K562 (cell line): ENCODE measurements around the gene ALKBH3. TPM values are rescaled to one million over a fixed set of nuclear protein-coding genes. Genes with fewer than 3 reads are reported as not detected.

ENCODE experiments used
- ASH1L ChIP-seq: fragments of 450-650 bp; IDR thresholded peaks from 2 replicates; pipeline ENCODE4 v1.6.1; 2018; ENCODE audit warnings: borderline replicate concordance, mild to moderate bottlenecking, low read depth; ENCODE audit not compliant: partially characterized antibody
- CEBPB ChIP-seq: fragments of 450-650 bp; IDR thresholded peaks from 2 replicates; pipeline ENCODE4 v1.6.1; 2016; ENCODE audit warnings: missing genetic modification characterization, missing compliant biosample characterization
- CEBPG ChIP-seq, 3 experiments: fragments of 200-800 bp in 1 of 3; sonication (Bioruptor generic) in 1 of 3; sonication (generic) in 1 of 3; formaldehyde crosslinking in 1 of 3; IDR thresholded peaks in 2 of 3; conservative IDR thresholded peaks in 1 of 3; 2 replicates each; pipeline versions ENCODE4 v1.6.1 to v1.8.0; 2016 to 2022; ENCODE audit warnings: missing compliant biosample characterization in 2 of 3, missing genetic modification characterization in 2 of 3, mild to moderate bottlenecking in 1 of 3, missing genetic modification reagents in 1 of 3
- DEAF1 ChIP-seq: fragments of 450-650 bp; formaldehyde crosslinking; IDR thresholded peaks from 2 replicates; pipeline ENCODE4 v1.4.0; 2020; ENCODE audit warnings: mild to moderate bottlenecking, moderate library complexity
- FIP1L1 ChIP-seq: fragments of 200-400 bp; formaldehyde crosslinking; IDR thresholded peaks from 2 replicates; pipeline ENCODE4 v1.6.1; 2018; ENCODE audit warnings: mild to moderate bottlenecking, low read depth, low read length; ENCODE audit not compliant: poor library complexity, severe bottlenecking
- FOSL1 ChIP-seq: fragments of 200-800 bp; sonication (Bioruptor generic); conservative IDR thresholded peaks from 2 replicates; pipeline ENCODE4 v1.6.1; 2016; ENCODE audit warnings: missing genetic modification characterization, missing compliant biosample characterization
- LCOR ChIP-seq: sonication (generic); formaldehyde crosslinking; IDR thresholded peaks from 2 replicates; pipeline ENCODE4 v1.8.0; 2022; ENCODE audit warnings: mild to moderate bottlenecking, missing genetic modification reagents
- MECOM ChIP-seq: fragments of 250-450 bp; sonication (Bioruptor Pico); IDR thresholded peaks from 2 replicates; pipeline ENCODE4 v1.8.0; 2022; ENCODE audit warnings: inconsistent platforms
- NR2F6 ChIP-seq: fragments of 450-650 bp; formaldehyde crosslinking; IDR thresholded peaks from 2 replicates; pipeline ENCODE4 v1.4.0; 2020; ENCODE audit warnings: mild to moderate bottlenecking
- TGIF2 ChIP-seq: sonication (generic); formaldehyde crosslinking; IDR thresholded peaks from 2 replicates; pipeline ENCODE4 v1.8.1; 2022; ENCODE audit warnings: mild to moderate bottlenecking, missing genetic modification reagents, moderate library complexity
- ZBTB7A ChIP-seq: IDR thresholded peaks from 2 replicates; pipeline ENCODE4 v1.6.1; 2011; ENCODE audit warnings: low read depth, mild to moderate bottlenecking, low read length, moderate library complexity, borderline replicate concordance; ENCODE audit not compliant: control insufficient read depth
- ZNF584 ChIP-seq: fragments of 200-800 bp; sonication (Bioruptor generic); IDR thresholded peaks from 2 replicates; pipeline ENCODE4 v1.6.1; 2016; ENCODE audit warnings: low read depth, mild to moderate bottlenecking, missing genetic modification characterization, missing compliant biosample characterization
- ZNF76 ChIP-seq: fragments of 250-450 bp; sonication (Bioruptor Pico); IDR thresholded peaks from 2 replicates; pipeline ENCODE4 v1.4.0; 2020; ENCODE audit warnings: mild to moderate bottlenecking, moderate library complexity, borderline replicate concordance
- ZNF780A ChIP-seq: fragments of 250-450 bp; sonication (Bioruptor Pico); IDR thresholded peaks from 2 replicates; pipeline ENCODE4 v1.5.0; 2021; ENCODE audit warnings: mild to moderate bottlenecking
- polyA plus RNA-seq, 8 experiments: library from polyadenylated mRNA; depleted of rRNA in 4 of 8; stranded (reverse) in 5 of 8; unstranded in 3 of 8; fragments of >200 nt; fragmentation: Nextera tagmentation in 2 of 8; fragmentation: Illumina TruSeq in 1 of 8; extraction: Ambion mirVana in 2 of 8; extraction: Trizol in 1 of 8; gene quantifications; 2 replicates each; pipeline versions ENCODE4 v1.2.1 to v1.2.3, GENCODE V29; 2011 to 2014; ENCODE audit warnings: inconsistent platforms in 1 of 8, missing spikeins in 1 of 8
- total RNA-seq, 7 experiments: library from RNA; depleted of rRNA in 6 of 7; stranded (reverse); fragments of >200 nt in 6 of 7; fragmentation: Illumina TruSeq in 2 of 7; extraction: Trizol in 2 of 7; gene quantifications; 2 replicates each; pipeline versions ENCODE4 v1.2.1 to v1.2.3, GENCODE V29; 2011 to 2021; ENCODE audit warnings: low replicate concordance in 1 of 7
- TF ChIP-seq, protein P1 (sequence below), 2 experiments: IDR thresholded peaks; 2 replicates each; pipeline ENCODE4 v1.6.1; 2011; ENCODE audit warnings: borderline replicate concordance in 1 of 2, control low read depth in 1 of 2, low read depth in 1 of 2, low read length in 1 of 2, mild to moderate bottlenecking in 1 of 2, mixed read lengths in 1 of 2, moderate library complexity in 1 of 2; ENCODE audit not compliant: insufficient read depth in 1 of 2, insufficient read length in 1 of 2, poor library complexity in 1 of 2, severe bottlenecking in 1 of 2; ENCODE audit errors: extremely low read depth in 1 of 2
- TF ChIP-seq, protein P2 (sequence below): fragments of 250-450 bp; sonication (Bioruptor Pico); IDR thresholded peaks from 2 replicates; pipeline ENCODE4 v1.5.0; 2020; ENCODE audit warnings: mild to moderate bottlenecking
- TF ChIP-seq, protein P3 (sequence below): fragments of 250-450 bp; sonication (Bioruptor Pico); IDR thresholded peaks from 2 replicates; pipeline ENCODE4 v1.6.1; 2021; ENCODE audit warnings: mild to moderate bottlenecking
- TF ChIP-seq, protein P4 (sequence below), 3 experiments: fragments of 200-800 bp in 1 of 3; sonication (Bioruptor generic) in 1 of 3; sonication (generic) in 1 of 3; formaldehyde crosslinking in 1 of 3; IDR thresholded peaks; 2 replicates each; pipeline versions ENCODE4 v1.6.1 to v1.8.0; 2016 to 2022; ENCODE audit warnings: mild to moderate bottlenecking in 2 of 3, missing compliant biosample characterization in 2 of 3, missing genetic modification characterization in 2 of 3, missing genetic modification reagents in 1 of 3

The ALKBH3 gene
- total and polyA plus RNA-seq, 9 of the 15 experiments (the other 6 are each of a cell fraction or from before 2014, with no cell fraction given) = 16.0 to 49.9 (median 36.5) TPM

- peak; percentile 74 for TF ChIP-seq CEBPB
- no peak for TF ChIP-seq DEAF1 (CRISPR knock-in tag)
- no peak for TF ChIP-seq LCOR (CRISPR knock-in tag)
- TF ChIP-seq ASH1L = no peak
- TF ChIP-seq MECOM (CRISPR knock-in tag) = no peak
- TF ChIP-seq CEBPG (CRISPR knock-in tag; IDR thresholded peaks at IDR 0.05) = peak; percentile 56
- TF ChIP-seq CEBPG (tag; conservative IDR thresholded peaks at IDR 0.05 in 1 of 2, IDR thresholded peaks at IDR 0.05 in 1 of 2) = no peak
- TF ChIP-seq ZBTB7A = no peak
- no peak for TF ChIP-seq NR2F6
- no peak for TF ChIP-seq TGIF2 (CRISPR knock-in tag)
- TF ChIP-seq, protein P1, sequence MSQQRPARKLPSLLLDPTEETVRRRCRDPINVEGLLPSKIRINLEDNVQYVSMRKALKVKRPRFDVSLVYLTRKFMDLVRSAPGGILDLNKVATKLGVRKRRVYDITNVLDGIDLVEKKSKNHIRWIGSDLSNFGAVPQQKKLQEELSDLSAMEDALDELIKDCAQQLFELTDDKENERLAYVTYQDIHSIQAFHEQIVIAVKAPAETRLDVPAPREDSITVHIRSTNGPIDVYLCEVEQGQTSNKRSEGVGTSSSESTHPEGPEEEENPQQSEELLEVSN (IDR thresholded peaks at IDR 0.05; ENCODE audit: borderline replicate concordance in 1 of 2, extremely low read depth in 1 of 2, insufficient read depth in 1 of 2, insufficient read length in 1 of 2, low read depth in 1 of 2, low read length in 1 of 2, poor library complexity in 1 of 2, severe bottlenecking in 1 of 2) = no peak
- TF ChIP-seq, protein P2, sequence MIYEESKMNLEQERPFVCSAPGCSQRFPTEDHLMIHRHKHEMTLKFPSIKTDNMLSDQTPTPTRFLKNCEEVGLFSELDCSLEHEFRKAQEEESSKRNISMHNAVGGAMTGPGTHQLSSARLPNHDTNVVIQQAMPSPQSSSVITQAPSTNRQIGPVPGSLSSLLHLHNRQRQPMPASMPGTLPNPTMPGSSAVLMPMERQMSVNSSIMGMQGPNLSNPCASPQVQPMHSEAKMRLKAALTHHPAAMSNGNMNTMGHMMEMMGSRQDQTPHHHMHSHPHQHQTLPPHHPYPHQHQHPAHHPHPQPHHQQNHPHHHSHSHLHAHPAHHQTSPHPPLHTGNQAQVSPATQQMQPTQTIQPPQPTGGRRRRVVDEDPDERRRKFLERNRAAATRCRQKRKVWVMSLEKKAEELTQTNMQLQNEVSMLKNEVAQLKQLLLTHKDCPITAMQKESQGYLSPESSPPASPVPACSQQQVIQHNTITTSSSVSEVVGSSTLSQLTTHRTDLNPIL = no peak
- no peak for TF ChIP-seq ZNF780A
- TF ChIP-seq, protein P3, sequence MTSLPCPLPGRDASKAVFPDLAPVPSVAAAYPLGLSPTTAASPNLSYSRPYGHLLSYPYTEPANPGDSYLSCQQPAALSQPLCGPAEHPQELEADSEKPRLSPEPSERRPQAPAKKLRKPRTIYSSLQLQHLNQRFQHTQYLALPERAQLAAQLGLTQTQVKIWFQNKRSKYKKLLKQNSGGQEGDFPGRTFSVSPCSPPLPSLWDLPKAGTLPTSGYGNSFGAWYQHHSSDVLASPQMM = no peak
- TF ChIP-seq FOSL1 = peak; percentile 81
- TF ChIP-seq ZNF76 (CRISPR knock-in tag) = no peak
- TF ChIP-seq, protein P4, sequence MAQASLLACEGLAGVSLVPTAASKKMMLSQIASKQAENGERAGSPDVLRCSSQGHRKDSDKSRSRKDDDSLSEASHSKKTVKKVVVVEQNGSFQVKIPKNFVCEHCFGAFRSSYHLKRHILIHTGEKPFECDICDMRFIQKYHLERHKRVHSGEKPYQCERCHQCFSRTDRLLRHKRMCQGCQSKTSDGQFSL (CRISPR knock-in tag; IDR thresholded peaks at IDR 0.05) = no peak
- TF ChIP-seq, protein P4 (tag; IDR thresholded peaks at IDR 0.05) = no peak
- TF ChIP-seq FIP1L1 = no peak
- 0 out of 2 replicates have a peak, but pooled peaks have one; percentile 18 for TF ChIP-seq ZNF584 (CRISPR knock-in tag)
These were observed 57.1 kb downstream of the ALKBH3 start (continued) for GRCh38 chr11:43937434-43938411.
